SK-N-SH (cell line): ENCODE data around the gene ARHGAP26. TPM values are rescaled to one million over a fixed set of nuclear protein-coding genes. Genes with fewer than 3 reads are reported as not detected.
"Not testable (repeated sequence)": the region's sequence is repeated elsewhere in the genome, so short reads cannot be mapped to it uniquely, and the experiment has no call there.

Experiments used
- CTCF ChIA-PET: fragments of 300-600, 350-600 bp; formaldehyde crosslinking; extraction: SDS; loops from one replicate; lab custom pipeline; 2021; lab: Yijun Ruan, JAX
- POLR2A ChIA-PET: fragments of 350-600 bp; sonication (Branson Sonifier 250); formaldehyde crosslinking; extraction: SDS; loops from one replicate; lab custom pipeline; 2020; ENCODE audit warnings: antibody characterized with exemption, inconsistent platforms; lab: Yijun Ruan, JAX
- DNase-seq: peaks from one replicate; pipeline ENCODE4 v3.0.0; 2012
- H2AFZ ChIP-seq: fragments of 200-600 bp; sonication (generic); 2 replicates; pipeline ENCODE4 v1.8.1; 2016; ENCODE audit warnings: antibody characterized with exemption, mild to moderate bottlenecking, low read depth
- H3F3A ChIP-seq: fragments of 200-600 bp; sonication (generic); replicated peaks from 2 replicates; pipeline ENCODE3; 2016; ENCODE audit warnings: antibody characterized with exemption, mild to moderate bottlenecking; ENCODE audit not compliant: insufficient read depth
- H3K27ac ChIP-seq, 2 experiments: fragments of 200-500 bp in 1 of 2; fragments of 200-600 bp in 1 of 2; sonication (Bioruptor generic) in 1 of 2; sonication (generic), shearing (Covaris generic) in 1 of 2; 2 replicates each; pipeline versions ENCODE4 v1.5.1 to v1.6.1; 2014 to 2016; ENCODE audit warnings: low read depth in 2 of 2, inconsistent platforms in 1 of 2, low read length in 1 of 2, mild to moderate bottlenecking in 1 of 2, mixed read lengths in 1 of 2
- H3K27me3 ChIP-seq: fragments of 200-600 bp; sonication (generic), shearing (Covaris generic); 2 replicates; pipeline ENCODE4 v1.6.1; 2016; ENCODE audit warnings: mixed run types; ENCODE audit not compliant: insufficient read depth
- H3K36me3 ChIP-seq, 2 experiments: fragments of 200-500 bp in 1 of 2; fragments of 200-600 bp in 1 of 2; sonication (Bioruptor generic) in 1 of 2; sonication (generic) in 1 of 2; replicated peaks in 1 of 2; 2 replicates each; pipeline versions ENCODE3 to v1.5.1; 2014 to 2016; ENCODE audit warnings: low read length in 1 of 2, mild to moderate bottlenecking in 1 of 2; ENCODE audit not compliant: insufficient read depth in 2 of 2, control insufficient read depth in 1 of 2
- H3K4me1 ChIP-seq, 2 experiments: fragments of 200-500 bp in 1 of 2; fragments of 200-600 bp in 1 of 2; sonication (Bioruptor generic) in 1 of 2; sonication (generic), shearing (Covaris generic) in 1 of 2; 2 replicates each; pipeline versions ENCODE4 v1.5.1 to v1.6.1; 2014 to 2016; ENCODE audit warnings: low read depth in 1 of 2, low read length in 1 of 2, mixed run types in 1 of 2; ENCODE audit not compliant: insufficient read depth in 2 of 2, control insufficient read depth in 1 of 2
- H3K4me2 ChIP-seq: fragments of 200-600 bp; sonication (generic), shearing (Covaris generic); 2 replicates; pipeline ENCODE4 v1.6.1; 2017; ENCODE audit warnings: mixed run types
- H3K4me3 ChIP-seq, 2 experiments: fragments of 200-500 bp in 1 of 2; fragments of 200-600 bp in 1 of 2; sonication (Bioruptor generic) in 1 of 2; sonication (generic), shearing (Covaris generic) in 1 of 2; 2 replicates each; pipeline versions ENCODE4 v1.5.1 to v1.8.1; 2014 to 2016; ENCODE audit warnings: low read depth in 2 of 2, inconsistent platforms in 1 of 2, low read length in 1 of 2, mild to moderate bottlenecking in 1 of 2, mixed read lengths in 1 of 2, moderate library complexity in 1 of 2
- H3K79me2 ChIP-seq: fragments of 200-600 bp; sonication (generic); 2 replicates; pipeline ENCODE4 v1.8.1; 2017; ENCODE audit warnings: mild to moderate bottlenecking; ENCODE audit not compliant: insufficient read depth
- H3K9ac ChIP-seq: fragments of 200-600 bp; sonication (generic); 2 replicates; pipeline ENCODE4 v1.6.1; 2017; ENCODE audit warnings: mixed run types
- H3K9me2 ChIP-seq: fragments of 200-600 bp; sonication (generic); 2 replicates; pipeline ENCODE4 v1.6.1; 2017; ENCODE audit warnings: mixed run types
- H3K9me3 ChIP-seq: fragments of 200-600 bp; sonication (generic); 2 replicates; pipeline ENCODE4 v1.6.1; 2017; ENCODE audit warnings: mixed run types, mild to moderate bottlenecking, moderate library complexity
- H4K20me1 ChIP-seq: fragments of 200-600 bp; sonication (generic); 2 replicates; pipeline ENCODE4 v1.6.1; 2017; ENCODE audit warnings: mild to moderate bottlenecking, mixed run types; ENCODE audit not compliant: insufficient read depth
- CHD2 ChIP-seq: fragments of 150-350 bp; IDR thresholded peaks from 2 replicates; pipeline ENCODE4 v1.6.1; 2018; ENCODE audit warnings: low read length; ENCODE audit not compliant: partially characterized antibody
- CTCF ChIP-seq: fragments of 200-600 bp; sonication (generic); IDR thresholded peaks from 2 replicates; pipeline ENCODE4 v1.6.1; 2017; ENCODE audit warnings: antibody characterized with exemption, mild to moderate bottlenecking, moderate library complexity
- FOSL2 ChIP-seq: IDR thresholded peaks from 2 replicates; pipeline ENCODE4 v1.4.0; 2012; ENCODE audit warnings: low read depth, mild to moderate bottlenecking, moderate library complexity, borderline replicate concordance
- FOXM1 ChIP-seq: IDR thresholded peaks from 2 replicates; pipeline ENCODE4 v1.4.0; 2012; ENCODE audit warnings: low read depth, mild to moderate bottlenecking
- GABPA ChIP-seq: IDR thresholded peaks from 2 replicates; pipeline ENCODE4 v1.4.0; 2012; ENCODE audit warnings: low read depth, mild to moderate bottlenecking
- JUND ChIP-seq: IDR thresholded peaks from 2 replicates; pipeline ENCODE4 v1.4.0; 2012
- MXI1 ChIP-seq: IDR thresholded peaks from 2 replicates; pipeline ENCODE4 v1.6.1; 2012; ENCODE audit warnings: mild to moderate bottlenecking, low read depth, low read length, improper control_type of control experiment
- PBX3 ChIP-seq: IDR thresholded peaks from 2 replicates; pipeline ENCODE4; 2012
- RAD21 ChIP-seq: IDR thresholded peaks from 2 replicates; pipeline ENCODE4 v1.6.1; 2012; ENCODE audit warnings: mild to moderate bottlenecking, low read length
- RCOR1 ChIP-seq: fragments of 150-350 bp; IDR thresholded peaks from 2 replicates; pipeline ENCODE4 v1.6.1; 2017; ENCODE audit warnings: antibody characterized with exemption, low read length
- SIN3A ChIP-seq: IDR thresholded peaks from 2 replicates; pipeline ENCODE4 v1.6.1; 2012; ENCODE audit warnings: low read depth, mild to moderate bottlenecking, low read length, moderate library complexity, borderline replicate concordance
- SMC3 ChIP-seq: IDR thresholded peaks from 2 replicates; pipeline ENCODE4 v1.6.1; 2012; ENCODE audit warnings: low read depth, low read length, improper control_type of control experiment
- TAF1 ChIP-seq: IDR thresholded peaks from 2 replicates; pipeline ENCODE4 v1.6.1; 2012; ENCODE audit warnings: low read depth, mild to moderate bottlenecking, low read length, moderate library complexity, borderline replicate concordance
- USF1 ChIP-seq: IDR thresholded peaks from 2 replicates; pipeline ENCODE4 v1.4.0; 2012; ENCODE audit warnings: low read depth, borderline replicate concordance
- USF2 ChIP-seq: fragments of 150-350 bp; IDR thresholded peaks from 2 replicates; pipeline ENCODE4 v1.6.1; 2017; ENCODE audit warnings: antibody characterized with exemption, low read length, low read depth, borderline replicate concordance
- WGBS: methylation state at CpG from one replicate; pipeline ENCODE4 v1.1.6; 2017; ENCODE audit warnings: low lambda C conversion rate; 5-methylcytosine and 5-hydroxymethylcytosine counted together
- polyA plus RNA-seq, 3 experiments: library from polyadenylated mRNA; depleted of rRNA; stranded (reverse); fragments of >200 nt; gene quantifications; 2 replicates each; pipeline ENCODE4 v1.2.3, GENCODE V29; 2012

The ARHGAP26 gene
- polyA plus RNA-seq, 1 of the 3 experiments (the other 2 are of a cell fraction): 6.1 TPM

- Histone ChIP-seq H3K79me2 (no peaks in the 10 kb centered on the region), H3K9me2 (no peaks in the 10 kb centered on the region), H3K4me2 (no peak overlapping the region), H3K9me3 (no peaks in the 10 kb centered on the region), H3K36me3 (peaks cover 0 to 19% of the 10 kb centered on the region in 2 experiments), H3K9ac (no peak overlapping the region), H3F3A (no peaks in the 10 kb centered on the region), H4K20me1 (no peaks in the 10 kb centered on the region), H3K27me3 (no peaks in the 10 kb centered on the region), H2AFZ (no peak overlapping the region), H3K27ac (no peak overlapping the region), H3K4me3 (no peak overlapping the region), H3K4me1 (peaks cover 0 to 5% of the 10 kb centered on the region in 2 experiments; a peak in 1 of 4 replicates)
- WGBS: 95% methylated on average over 3 of the region's 3 CpGs
- ChIA-PET POLR2A (no interaction called here), CTCF (interaction anchor here (1.4 to 1.5 kb wide), 2 partner anchors 15 to 42 kb away, joined by 3 to 4 read pairs; no protein-coding TSS in a partner anchor)
- DNase-seq: no peak
- TF ChIP-seq SMC3 (no peak), RAD21 (no peak), FOXM1 (no peak), TAF1 (no peak), PBX3 (no peak), RCOR1 (no peak), USF2 (no peak), CHD2 (no peak)
Measured at GRCh38 chr5:143118222-143118621, 348.0 kb downstream of the ARHGAP26 start.

- H3K9ac ChIP-seq, POLR2A ChIA-PET, DNase-seq, H3K27ac ChIP-seq, H3K9me2 ChIP-seq, H3F3A ChIP-seq, H3K79me2 ChIP-seq, H2AFZ ChIP-seq, H3K4me1 ChIP-seq, H3K27me3 ChIP-seq, H3K4me3 ChIP-seq, H3K4me2 ChIP-seq, H4K20me1 ChIP-seq, H3K9me3 ChIP-seq: not testable (repeated sequence)
- CTCF ChIA-PET: interaction anchor here (1.4 to 1.5 kb wide), 2 partner anchors 14 to 42 kb away, joined by 3 to 4 read pairs; no protein-coding TSS in a partner anchor
- peaks cover 0 to 19% of the 10 kb centered on the region in 2 experiments for H3K36me3 ChIP-seq
- WGBS: 94% methylated on average over 3 of the region's 3 CpGs
Measured at GRCh38 chr5:143118818-143119217, 348.6 kb downstream of the ARHGAP26 start.

- no peak overlapping the region for H3K9ac ChIP-seq
- H3K36me3 ChIP-seq: peaks cover 0 to 19% of the 10 kb centered on the region in 2 experiments
- no peak for DNase-seq
- no peak overlapping the region for H3K4me3 ChIP-seq
- no peaks in the 10 kb centered on the region for H3F3A ChIP-seq
- POLR2A ChIA-PET: no interaction called here
- H3K9me3 ChIP-seq: no peaks in the 10 kb centered on the region
- no peaks in the 10 kb centered on the region for H3K9me2 ChIP-seq
- no peak overlapping the region for H2AFZ ChIP-seq
- no peak overlapping the region for H3K4me2 ChIP-seq
- no peaks in the 10 kb centered on the region for H4K20me1 ChIP-seq
- CTCF ChIA-PET: interaction anchor here (1.4 to 1.5 kb wide), 2 partner anchors 14 to 41 kb away, joined by 3 to 4 read pairs; no protein-coding TSS in a partner anchor
- WGBS: 75% methylated on average over 2 of the region's 2 CpGs
- H3K27me3 ChIP-seq: no peaks in the 10 kb centered on the region
- peaks cover 0 to 1% of the 10 kb centered on the region in 2 experiments; a peak in 1 of 4 replicates for H3K4me1 ChIP-seq
- H3K79me2 ChIP-seq: no peaks in the 10 kb centered on the region
- no peak overlapping the region for H3K27ac ChIP-seq
- TF ChIP-seq RCOR1: no peak
- no peak for TF ChIP-seq MXI1
- no peak for TF ChIP-seq CTCF
- no peak for TF ChIP-seq FOSL2
- TF ChIP-seq GABPA: no peak
- TF ChIP-seq SIN3A: no peak
- no peak for TF ChIP-seq TAF1
- TF ChIP-seq JUND: no peak
- no peak for TF ChIP-seq USF1
- TF ChIP-seq SMC3: no peak
Measured at GRCh38 chr5:143119291-143119769, 349.2 kb downstream of the ARHGAP26 start.
